ENCODE data around the gene GATAD2A.
"Not testable (repeated sequence)": the region's sequence is repeated elsewhere in the genome, so short reads cannot be mapped to it uniquely, and the experiment has no call there.

Gene GATAD2A

GRCh38 chr19:19465436-19466070, 60.1 kb downstream of the GATAD2A start:
- no peak for DNase-seq (ENCODE audit: low read depth in 1 of 2, low spot score in 1 of 2)

GRCh38 chr19:19466201-19466600, 60.7 kb downstream of the GATAD2A start:
- DNase-seq (ENCODE audit: low read depth in 1 of 2, low spot score in 1 of 2) = no peak

GRCh38 chr19:19468424-19469050, 63.1 kb downstream of the GATAD2A start:
- DNase-seq (ENCODE audit: low read depth in 1 of 2, low spot score in 1 of 2) = no peak

GRCh38 chr19:19470579-19470978, 65.1 kb downstream of the GATAD2A start:
- no peak for DNase-seq (ENCODE audit: low read depth in 1 of 2, low spot score in 1 of 2)

- DNase-seq (ENCODE audit: low read depth in 1 of 2, low spot score in 1 of 2) = no peak
Measured at GRCh38 chr19:19471682-19472081, 66.2 kb downstream of the GATAD2A start.

GRCh38 chr19:19472106-19472505, 66.6 kb downstream of the GATAD2A start:
- DNase-seq (ENCODE audit: low read depth in 1 of 2, low spot score in 1 of 2) = not testable (repeated sequence)

- DNase-seq (ENCODE audit: low read depth in 1 of 2, low spot score in 1 of 2) = no peak
Measured at GRCh38 chr19:19475015-19475765, 69.7 kb downstream of the GATAD2A start.

GRCh38 chr19:19475849-19476828, 70.7 kb downstream of the GATAD2A start:
- DNase-seq (ENCODE audit: low read depth in 1 of 2, low spot score in 1 of 2) = no peak

GRCh38 chr19:19477705-19478383, 72.4 kb downstream of the GATAD2A start:
- no peak for DNase-seq (ENCODE audit: low read depth in 1 of 2, low spot score in 1 of 2)

GRCh38 chr19:19480688-19481087, 75.2 kb downstream of the GATAD2A start:
- DNase-seq (ENCODE audit: low read depth in 1 of 2, low spot score in 1 of 2) = no peak

- no peak for DNase-seq (ENCODE audit: low read depth in 1 of 2, low spot score in 1 of 2)
Measured at GRCh38 chr19:19482809-19483596, 77.5 kb downstream of the GATAD2A start.

- DNase-seq (ENCODE audit: low read depth in 1 of 2, low spot score in 1 of 2) = no peak
Measured at GRCh38 chr19:19485161-19485997, 79.9 kb downstream of the GATAD2A start.

- no peak for DNase-seq (ENCODE audit: low read depth in 1 of 2, low spot score in 1 of 2)
Measured at GRCh38 chr19:19485998-19486290, 80.5 kb downstream of the GATAD2A start.

- no peak for DNase-seq (ENCODE audit: low read depth in 1 of 2, low spot score in 1 of 2)
Measured at GRCh38 chr19:19486343-19487076, 81.0 kb downstream of the GATAD2A start.

GRCh38 chr19:19487077-19487949, 81.8 kb downstream of the GATAD2A start:
- no peak for DNase-seq (ENCODE audit: low read depth in 1 of 2, low spot score in 1 of 2)

- no peak for DNase-seq (ENCODE audit: low read depth in 1 of 2, low spot score in 1 of 2)
Measured at GRCh38 chr19:19487950-19488874, 82.7 kb downstream of the GATAD2A start.

Measured in activated CD4-positive, alpha-beta T cell treated with anti-CD3 and anti-CD28 coated beads, Interleukin-2, amount 50 U/mL, for 24 hours (primary cell).